Upper lobe of left lung (tissue), 6 donors: ENCODE data around the gene POLE. TPM values are rescaled to one million over a fixed set of nuclear protein-coding genes. Genes with fewer than 3 reads are reported as not detected.
A peak's percentile ranks its signal among the peaks of the same experiment; 100 is the strongest.

Experiments
- ATAC-seq, 2 donors: fragments of 200-7000 bp; cut with Tn5 transposase; one replicate each; pipeline ENCODE4 v1.9.1; 2022; ENCODE audit warnings: mild to moderate bottlenecking in 2 of 2, moderate library complexity in 2 of 2; ENCODE audit not compliant: low FRiP score in 2 of 2
- DNase-seq, 2 donors: peaks; one replicate each; pipeline ENCODE4 v3.0.0-alpha.2; 2019 to 2020
- H3K27ac ChIP-seq, 4 donors: fragments of 200-600 bp; sonication (generic); one replicate each; pipeline ENCODE4 v1.5.1; 2016 to 2019
- H3K27me3 ChIP-seq, 4 donors: fragments of 200-600 bp; sonication (generic); one replicate each; pipeline ENCODE4 v1.5.1; 2017 to 2019
- H3K36me3 ChIP-seq, 4 donors: fragments of 200-600 bp; sonication (generic); one replicate each; pipeline ENCODE4 v1.5.1; 2016 to 2019
- H3K4me1 ChIP-seq, 4 donors: fragments of 200-600 bp; sonication (generic); one replicate each; pipeline ENCODE4 v1.5.1; 2018 to 2019
- H3K4me3 ChIP-seq, 4 donors: fragments of 200-600 bp; sonication (generic); one replicate each; pipeline ENCODE4 v1.5.1; 2017 to 2019; ENCODE audit warnings: mild to moderate bottlenecking in 2 of 4, moderate library complexity in 1 of 4
- H3K9me3 ChIP-seq, 4 donors: fragments of 200-600 bp; sonication (generic); one replicate each; pipeline ENCODE4 v1.5.1; 2018 to 2019
- EP300 ChIP-seq, 4 donors: sonication (generic); formaldehyde crosslinking; IDR thresholded peaks; one replicate each; pipeline ENCODE4 v1.5.1; 2017; ENCODE audit warnings: antibody characterized with exemption in 4 of 4, control low read depth in 2 of 4
- POLR2A ChIP-seq, 4 donors: fragments of 450-650 bp; IDR thresholded peaks; one replicate each; pipeline ENCODE4 v1.5.1; 2016 to 2017; ENCODE audit warnings: antibody characterized with exemption in 4 of 4, mild to moderate bottlenecking in 2 of 4
- POLR2AphosphoS5 ChIP-seq, 2 donors: sonication (generic); formaldehyde crosslinking; IDR thresholded peaks; one replicate each; pipeline ENCODE4 v1.5.1; 2017; ENCODE audit warnings: antibody characterized with exemption in 2 of 2
- WGBS, 2 donors: methylation state at CpG; one replicate each; pipeline ENCODE4 v1.1.5; 2017 to 2018; 5-methylcytosine and 5-hydroxymethylcytosine counted together
- total RNA-seq, 6 donors: library from RNA; depleted of rRNA in 4 of 6; stranded (reverse); fragments of >200 nt in 4 of 6; gene quantifications; one replicate each; pipeline versions ENCODE4 v1.1.0 to v1.2.1, GENCODE V29; 2016 to 2021
- TF ChIP-seq, protein P1 (sequence below), 6 experiments: fragments of 450-650 bp in 4 of 6; fragments of 200-600 bp in 2 of 6; sonication (generic) in 2 of 6; IDR thresholded peaks; one replicate each; pipeline ENCODE4 v1.5.1; 2016 to 2019; ENCODE audit warnings: antibody characterized with exemption in 6 of 6
- donor health status: DM: no; HTN: no; CAD: no; lungs with moderate emphysema.
- donor health status: DM: no; HTN: yes; CAD: no; lungs with severe emphysema.

POLE gene
- total RNA-seq, 6 donors from 2014 or later: 16.6 to 228 (median 26.2) TPM

DNA sequence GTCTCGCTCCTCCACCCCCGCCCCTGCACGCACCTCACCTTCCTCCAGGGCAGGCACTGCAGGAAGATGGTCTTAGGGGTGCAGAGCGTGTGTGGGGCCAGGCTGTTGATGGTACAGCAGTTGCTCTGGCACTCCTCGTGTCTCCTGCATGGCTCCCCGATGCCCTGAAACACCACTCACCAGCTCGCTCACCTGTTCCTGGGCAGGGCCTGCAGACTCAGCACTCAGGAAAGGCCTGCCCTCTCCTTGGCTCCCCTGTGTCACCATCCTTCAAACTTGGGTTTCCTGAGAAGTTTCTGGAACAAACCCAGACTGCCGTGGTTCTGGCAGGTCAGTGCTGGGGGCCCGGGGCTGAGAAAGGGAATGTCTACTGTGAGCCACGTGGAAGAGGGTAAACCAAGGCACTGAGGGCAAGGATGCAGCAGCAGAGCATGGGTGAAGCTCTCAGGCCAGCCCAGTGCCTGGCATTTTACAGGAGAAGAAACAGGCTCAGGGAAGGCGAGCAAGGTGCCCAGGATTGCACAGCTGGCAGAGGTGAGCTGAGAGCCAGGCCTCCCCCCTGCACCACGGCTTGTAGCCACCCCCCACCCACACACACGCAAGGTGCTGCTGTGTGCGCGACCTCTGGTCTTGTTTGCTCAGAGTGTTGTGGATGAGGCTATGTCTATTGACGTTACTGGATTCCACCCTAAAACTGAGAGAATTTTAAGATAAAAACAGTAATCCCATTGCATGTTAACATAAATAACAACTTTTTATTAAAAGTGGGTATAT, 82.3 kb downstream of the POLE start:
- Histone ChIP-seq H3K9me3 (no peaks in the 10 kb centered on the region), H3K27me3 (peaks cover 0 to 17% (median 7%) of the 10 kb centered on the region in 4 donors), H3K4me1 (peaks cover 7 to 35% (median 13%) of the 10 kb centered on the region in 4 donors), H3K27ac (peak overlapping the region in 2 of 4 donors; percentile 85 to 90), H3K4me3 (peak overlapping the region in 1 of 4 donors; percentile 56), H3K36me3 (no peaks in the 10 kb centered on the region)
- WGBS, 2 donors: 68 to 77% methylated on average over 10 to 16 of the region's 16 CpGs
- TF ChIP-seq POLR2AphosphoS5 (IDR thresholded peaks at IDR 0.05) (no peak), EP300 (IDR thresholded peaks at IDR 0.05) (no peak), POLR2A (IDR thresholded peaks at IDR 0.05) (no peak)
- TF ChIP-seq, protein P1, sequence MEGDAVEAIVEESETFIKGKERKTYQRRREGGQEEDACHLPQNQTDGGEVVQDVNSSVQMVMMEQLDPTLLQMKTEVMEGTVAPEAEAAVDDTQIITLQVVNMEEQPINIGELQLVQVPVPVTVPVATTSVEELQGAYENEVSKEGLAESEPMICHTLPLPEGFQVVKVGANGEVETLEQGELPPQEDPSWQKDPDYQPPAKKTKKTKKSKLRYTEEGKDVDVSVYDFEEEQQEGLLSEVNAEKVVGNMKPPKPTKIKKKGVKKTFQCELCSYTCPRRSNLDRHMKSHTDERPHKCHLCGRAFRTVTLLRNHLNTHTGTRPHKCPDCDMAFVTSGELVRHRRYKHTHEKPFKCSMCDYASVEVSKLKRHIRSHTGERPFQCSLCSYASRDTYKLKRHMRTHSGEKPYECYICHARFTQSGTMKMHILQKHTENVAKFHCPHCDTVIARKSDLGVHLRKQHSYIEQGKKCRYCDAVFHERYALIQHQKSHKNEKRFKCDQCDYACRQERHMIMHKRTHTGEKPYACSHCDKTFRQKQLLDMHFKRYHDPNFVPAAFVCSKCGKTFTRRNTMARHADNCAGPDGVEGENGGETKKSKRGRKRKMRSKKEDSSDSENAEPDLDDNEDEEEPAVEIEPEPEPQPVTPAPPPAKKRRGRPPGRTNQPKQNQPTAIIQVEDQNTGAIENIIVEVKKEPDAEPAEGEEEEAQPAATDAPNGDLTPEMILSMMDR (IDR thresholded peaks at IDR 0.05): no peak
- DNase-seq (no peak), ATAC-seq (no peak)

DNA sequence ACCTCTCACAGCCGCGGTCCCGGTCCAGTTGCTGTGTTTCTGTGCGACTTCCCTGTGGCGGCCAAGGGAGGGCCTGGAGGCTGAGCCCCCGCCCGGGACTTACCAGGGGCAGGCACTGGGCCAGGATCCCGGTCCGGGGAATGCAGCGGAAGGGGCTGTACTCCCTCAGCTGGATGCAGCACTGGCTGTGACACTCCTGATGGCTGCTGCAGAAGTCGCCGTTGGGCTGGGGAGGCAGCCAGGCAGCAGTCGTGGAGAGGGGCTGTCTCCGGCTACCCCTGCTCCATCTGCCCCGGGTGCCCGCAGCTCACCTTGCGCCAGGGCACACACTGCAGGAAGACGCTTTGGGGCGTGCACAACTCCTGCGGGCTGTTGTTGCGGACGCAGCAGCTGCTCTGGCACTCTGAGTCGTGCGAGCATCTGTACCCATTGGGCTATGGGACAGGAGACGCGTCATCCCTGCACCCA, 83.0 kb downstream of the POLE start:
- ATAC-seq (no peak), DNase-seq (peak in 1 of 2 donors; percentile 82)
- TF ChIP-seq POLR2A (IDR thresholded peaks at IDR 0.05) (no peak), EP300 (IDR thresholded peaks at IDR 0.05) (no peak), POLR2AphosphoS5 (IDR thresholded peaks at IDR 0.05) (no peak)
- TF ChIP-seq, protein P1 (IDR thresholded peaks at IDR 0.05): no peak
- 25 to 34% methylated on average over 7 to 9 of the region's 26 CpGs for WGBS, 2 donors
- H3K27me3 ChIP-seq: peaks cover 0 to 17% (median 6%) of the 10 kb centered on the region in 4 donors
- no peaks in the 10 kb centered on the region for H3K9me3 ChIP-seq
- H3K27ac ChIP-seq: peak overlapping the region; percentile 75 to 90 (median 86)
- peak overlapping the region in 3 of 4 donors; percentile 38 to 56 (median 51) for H3K4me3 ChIP-seq
- peaks cover 7 to 35% (median 13%) of the 10 kb centered on the region in 4 donors for H3K4me1 ChIP-seq
- no peaks in the 10 kb centered on the region for H3K36me3 ChIP-seq

DNA sequence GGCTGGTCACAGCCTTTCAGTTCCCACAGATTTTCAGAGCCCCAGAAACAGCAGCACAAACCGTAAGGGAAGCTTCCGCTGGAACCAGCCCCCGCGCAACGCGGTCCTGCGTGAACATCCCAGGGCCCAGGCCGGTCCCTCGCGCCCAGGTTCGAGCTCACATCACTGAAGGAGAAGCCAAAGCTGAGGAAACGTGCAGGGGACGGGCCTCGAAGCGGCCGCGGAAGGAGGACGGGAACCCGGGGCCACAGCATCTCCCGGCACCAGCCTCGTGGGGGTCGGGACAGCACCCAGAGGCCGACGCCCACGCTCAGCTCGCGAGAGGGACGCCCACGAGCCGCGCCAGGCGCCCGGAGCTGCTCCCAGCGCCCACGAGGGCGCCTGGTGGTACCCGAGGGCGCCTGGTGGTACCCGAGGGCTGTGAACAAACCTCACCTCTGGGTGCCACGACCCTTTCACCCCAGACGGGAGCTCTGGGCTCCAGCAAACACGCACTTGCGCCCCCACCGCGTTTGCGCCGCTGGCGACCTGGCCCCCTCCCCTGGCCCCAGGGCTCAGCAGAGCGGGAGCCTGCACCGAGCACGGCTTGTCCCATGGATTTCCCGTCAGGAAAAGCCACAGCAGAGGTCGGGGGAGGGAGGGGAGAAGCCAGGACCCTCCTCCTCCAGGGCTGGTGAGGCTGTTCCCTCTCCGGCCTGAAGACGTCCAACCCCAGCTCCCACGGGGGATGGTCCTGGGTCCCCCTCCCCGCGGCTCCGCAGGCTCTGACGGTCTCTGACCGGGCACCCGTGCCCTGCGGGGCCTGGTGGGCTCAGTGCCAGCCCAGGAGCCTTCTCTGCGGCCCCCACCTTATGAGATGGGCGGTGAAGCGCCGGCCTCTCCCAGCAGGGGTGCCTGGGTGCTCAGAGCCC, 83.6 kb downstream of the POLE start:
- peak in 1 of 4 donors; percentile 48 for TF ChIP-seq EP300 (IDR thresholded peaks at IDR 0.05)
- TF ChIP-seq POLR2AphosphoS5 (IDR thresholded peaks at IDR 0.05): peak in 1 of 2 donors; percentile 47
- no peak for TF ChIP-seq POLR2A (IDR thresholded peaks at IDR 0.05)
- TF ChIP-seq, protein P1 (IDR thresholded peaks at IDR 0.05): no peak
- peak in 1 of 2 donors; percentile 85 for DNase-seq

DNA sequence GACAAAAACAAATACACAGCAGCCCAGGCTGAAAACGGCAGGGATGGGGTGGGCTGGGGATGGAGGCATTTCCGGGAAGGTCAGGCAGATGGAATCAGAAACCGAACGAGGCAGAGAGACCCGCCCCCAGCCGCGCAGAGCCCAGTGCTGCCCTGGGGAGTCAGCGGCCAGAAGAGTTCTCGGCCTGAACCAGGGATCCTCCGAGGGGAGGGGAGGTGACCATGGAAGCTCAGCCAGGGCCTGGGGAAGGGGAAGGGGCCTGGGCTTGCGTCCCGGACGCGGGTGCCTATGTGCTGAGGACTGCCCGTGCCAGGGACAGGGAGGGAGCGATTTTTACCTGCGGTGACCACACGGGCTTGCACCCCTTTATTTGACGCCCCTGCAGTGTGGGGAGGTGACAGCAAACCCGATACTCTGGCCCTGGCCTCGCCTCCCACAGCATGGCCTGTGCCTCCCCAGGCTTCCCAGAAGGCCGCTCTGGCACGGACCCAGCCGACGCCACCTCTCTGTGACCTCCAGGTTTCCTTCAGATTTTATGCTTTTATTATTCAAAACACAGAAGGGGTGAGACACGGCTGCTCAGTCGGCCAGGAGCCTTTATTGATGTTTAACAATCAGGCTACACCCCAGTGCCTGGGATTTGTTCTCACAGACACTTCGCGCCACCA, 84.4 kb downstream of the POLE start:
- TF ChIP-seq, protein P1 (IDR thresholded peaks at IDR 0.05): no peak
- TF ChIP-seq EP300 (IDR thresholded peaks at IDR 0.05) (no peak), POLR2A (IDR thresholded peaks at IDR 0.05) (no peak), POLR2AphosphoS5 (IDR thresholded peaks at IDR 0.05) (no peak)
- WGBS, 2 donors: 39 to 54% methylated on average over 28 to 29 of the region's 29 CpGs
- ATAC-seq (no peak), DNase-seq (no peak)
- Histone ChIP-seq H3K4me3 (peak overlapping the region; percentile 34 to 56 (median 44)), H3K27me3 (peaks cover 0 to 17% (median 5%) of the 10 kb centered on the region in 4 donors), H3K4me1 (peaks cover 12 to 41% (median 16%) of the 10 kb centered on the region in 4 donors), H3K27ac (peak overlapping the region; percentile 75 to 90 (median 86)), H3K9me3 (no peaks in the 10 kb centered on the region), H3K36me3 (no peaks in the 10 kb centered on the region)

More for the DNA sequence above, 83.6 kb downstream of the POLE start:
- Histone ChIP-seq H3K27ac (peak overlapping the region; percentile 75 to 90 (median 86)), H3K4me3 (peak overlapping the region; percentile 37 to 56 (median 44)), H3K4me1 (peaks cover 12 to 40% (median 16%) of the 10 kb centered on the region in 4 donors), H3K36me3 (no peaks in the 10 kb centered on the region), H3K27me3 (peaks cover 0 to 17% (median 5%) of the 10 kb centered on the region in 4 donors), H3K9me3 (no peaks in the 10 kb centered on the region)
- no peak for ATAC-seq
- 49 to 51% methylated on average over 27 to 49 of the region's 67 CpGs for WGBS, 2 donors
